A549 (cell line): ENCODE data around the gene CARTPT. TPM values are rescaled to one million over a fixed set of nuclear protein-coding genes. Genes with fewer than 3 reads are reported as not detected.
A peak's percentile ranks its signal among the peaks of the same experiment; 100 is the strongest.

Experiments
- ATAC-seq, 2 experiments: fragments of 200-7000 bp in 1 of 2; fragments of >200 bp in 1 of 2; cut with Nextera tagmentation in 1 of 2; cut with Tn5 transposase in 1 of 2; 3 replicates each; pipeline versions ENCODE4 v1.8.0 to v1.9.1; 2018 to 2020; ENCODE audit warnings: mild to moderate bottlenecking in 1 of 2, moderate library complexity in 1 of 2
- CTCF ChIA-PET: fragments of 300-600 bp; sonication (Branson Sonifier 250); formaldehyde crosslinking; extraction: SDS; loops from one replicate; lab custom pipeline; 2021; ENCODE audit warnings: antibody characterized with exemption, inconsistent platforms; lab: Yijun Ruan, JAX
- POLR2A ChIA-PET: fragments of 350-600 bp; formaldehyde crosslinking; extraction: SDS; loops from one replicate; lab custom pipeline; 2021; ENCODE audit warnings: antibody characterized with exemption, inconsistent platforms; lab: Yijun Ruan, JAX
- DNase-seq, 2 experiments: peaks; one replicate each; pipeline versions ENCODE4 v3.0.0 to v3.0.0-alpha.2; 2011 to 2016; ENCODE audit warnings: low read depth in 1 of 2, low spot score in 1 of 2
- FAIRE-seq: peaks from 2 replicates; lab custom pipeline; 2011; peaks lifted over from hg19 to GRCh38; lab: Jason Lieb, UNC
- H3K27ac ChIP-seq, 2 experiments: fragments of >200 bp; sonication (Bioruptor Twin); formaldehyde crosslinking; 3 replicates each; pipeline ENCODE4 v1.5.1; 2016 to 2017
- H3K4me1 ChIP-seq: fragments of >200 bp; sonication (Bioruptor Twin); formaldehyde crosslinking; 3 replicates; pipeline ENCODE4 v1.6.1; 2016
- H3K4me2 ChIP-seq: fragments of >200 bp; sonication (Bioruptor Twin); formaldehyde crosslinking; 3 replicates; pipeline ENCODE4 v1.6.1; 2016
- H3K4me3 ChIP-seq: fragments of >200 bp; sonication (Bioruptor Twin); formaldehyde crosslinking; 3 replicates; pipeline ENCODE4 v1.5.1; 2016
- H3K9me3 ChIP-seq: fragments of >200 bp; sonication (Bioruptor Twin); formaldehyde crosslinking; 3 replicates; pipeline ENCODE4 v1.6.1; 2016
- BCL3 ChIP-seq: fragments of >200 bp; sonication (Bioruptor Twin); formaldehyde crosslinking; IDR thresholded peaks from 3 replicates; pipeline ENCODE4 v1.6.1; 2016
- CBX2 ChIP-seq: fragments of 200-600 bp; sonication (generic); IDR thresholded peaks from 2 replicates; pipeline ENCODE4 v1.6.1; 2016; ENCODE audit warnings: low read depth, mild to moderate bottlenecking, borderline replicate concordance
- CBX8 ChIP-seq: fragments of 200-600 bp; sonication (generic); IDR thresholded peaks from 2 replicates; pipeline ENCODE4 v1.6.1; 2016
- CEBPB ChIP-seq, 2 experiments: fragments of >200 bp in 1 of 2; sonication (Bioruptor Twin) in 1 of 2; formaldehyde crosslinking in 1 of 2; IDR thresholded peaks; 2 replicates each; pipeline ENCODE4 v1.6.1; 2012 to 2016
- CHD4 ChIP-seq: fragments of 200-600 bp; sonication (generic); IDR thresholded peaks from 2 replicates; pipeline ENCODE4 v1.6.1; 2016; ENCODE audit warnings: antibody characterized with exemption, mild to moderate bottlenecking, borderline replicate concordance
- EHF ChIP-seq: fragments of 250-450 bp; sonication (Bioruptor Pico); IDR thresholded peaks from 2 replicates; pipeline ENCODE4 v1.5.0; 2020; ENCODE audit warnings: mild to moderate bottlenecking
- EP300 ChIP-seq, 2 experiments: fragments of >200 bp; sonication (Bioruptor Twin); formaldehyde crosslinking; IDR thresholded peaks; 2 replicates in 1 of 2; 3 replicates in 1 of 2; pipeline ENCODE4 v1.6.1; 2016 to 2017
- ESRRA ChIP-seq: fragments of 150-350 bp; IDR thresholded peaks from 2 replicates; pipeline ENCODE4 v1.6.1; 2014; ENCODE audit warnings: mild to moderate bottlenecking, low read length, borderline replicate concordance
- FOSL2 ChIP-seq, 2 experiments: fragments of 450-650 bp in 1 of 2; fragments of >200 bp in 1 of 2; sonication (Bioruptor Twin) in 1 of 2; formaldehyde crosslinking; IDR thresholded peaks; 2 replicates each; pipeline versions ENCODE4 v1.5.0 to v1.6.1; 2016 to 2020; ENCODE audit warnings: mild to moderate bottlenecking in 1 of 2, moderate library complexity in 1 of 2
- GATA3 ChIP-seq: IDR thresholded peaks from 2 replicates; pipeline ENCODE4 v1.6.1; 2012; ENCODE audit warnings: borderline replicate concordance
- HES2 ChIP-seq: fragments of >200 bp; sonication (Bioruptor Twin); formaldehyde crosslinking; IDR thresholded peaks from 2 replicates; pipeline ENCODE4 v1.6.1; 2016
- HOXA7 ChIP-seq: fragments of 250-450 bp; sonication (Bioruptor Pico); IDR thresholded peaks from 2 replicates; pipeline ENCODE4 v1.5.0; 2020; ENCODE audit warnings: mild to moderate bottlenecking, moderate library complexity
- HOXB13 ChIP-seq: fragments of 250-450 bp; sonication (Bioruptor Pico); IDR thresholded peaks from 2 replicates; pipeline ENCODE4 v1.5.0; 2020; ENCODE audit warnings: low read depth, mild to moderate bottlenecking, moderate library complexity
- JUNB ChIP-seq: fragments of >200 bp; sonication (Bioruptor Twin); formaldehyde crosslinking; IDR thresholded peaks from 2 replicates; pipeline ENCODE4 v1.6.1; 2016
- KDM1A ChIP-seq: fragments of 200-600 bp; sonication (generic); IDR thresholded peaks from 2 replicates; pipeline ENCODE4 v1.6.1; 2016; ENCODE audit warnings: low read depth, mild to moderate bottlenecking
- KDM5A ChIP-seq: fragments of 200-600 bp; sonication (generic); IDR thresholded peaks from 2 replicates; pipeline ENCODE4 v1.6.1; 2016; ENCODE audit warnings: antibody characterized with exemption, mild to moderate bottlenecking
- MAZ ChIP-seq: fragments of 150-350 bp; IDR thresholded peaks from 2 replicates; pipeline ENCODE4 v1.6.1; 2014; ENCODE audit warnings: antibody characterized with exemption, low read depth, low read length, borderline replicate concordance
- SMC3 ChIP-seq: fragments of >200 bp; sonication (Bioruptor Twin); formaldehyde crosslinking; IDR thresholded peaks from 3 replicates; pipeline ENCODE4 v1.6.1; 2018; ENCODE audit warnings: inconsistent platforms
- TP53 ChIP-seq: fragments of 250-450 bp; sonication (Bioruptor Pico); IDR thresholded peaks from 2 replicates; pipeline ENCODE4 v1.5.0; 2021; ENCODE audit warnings: mild to moderate bottlenecking, moderate library complexity
- ZC3H11A ChIP-seq: fragments of 450-650 bp; IDR thresholded peaks from 2 replicates; pipeline ENCODE4 v1.6.1; 2014; ENCODE audit warnings: antibody characterized with exemption, mild to moderate bottlenecking
- WGBS: methylation state at CpG from one replicate; pipeline ENCODE4 v1.1.6; 2017; ENCODE audit errors: missing lambda C conversion rate; 5-methylcytosine and 5-hydroxymethylcytosine counted together
- polyA plus RNA-seq, 4 experiments: library from polyadenylated mRNA; depleted of rRNA in 3 of 4; stranded (reverse); fragments of >200 nt; fragmentation: RNase III in 1 of 4; extraction: RNeasy Plus Mini Kit Qiagen cat#74134 plus additional on column Dnase treatment in 1 of 4; gene quantifications; 2 replicates in 3 of 4; 3 replicates in 1 of 4; pipeline ENCODE4 v1.2.3, GENCODE V29; 2011 to 2017
- TF ChIP-seq, protein P1 (sequence below): IDR thresholded peaks from 2 replicates; pipeline ENCODE4 v1.6.1; 2012

The CARTPT gene
- polyA plus RNA-seq, 2 of the 4 experiments (the other 2 are of a cell fraction): not detected

DNA sequence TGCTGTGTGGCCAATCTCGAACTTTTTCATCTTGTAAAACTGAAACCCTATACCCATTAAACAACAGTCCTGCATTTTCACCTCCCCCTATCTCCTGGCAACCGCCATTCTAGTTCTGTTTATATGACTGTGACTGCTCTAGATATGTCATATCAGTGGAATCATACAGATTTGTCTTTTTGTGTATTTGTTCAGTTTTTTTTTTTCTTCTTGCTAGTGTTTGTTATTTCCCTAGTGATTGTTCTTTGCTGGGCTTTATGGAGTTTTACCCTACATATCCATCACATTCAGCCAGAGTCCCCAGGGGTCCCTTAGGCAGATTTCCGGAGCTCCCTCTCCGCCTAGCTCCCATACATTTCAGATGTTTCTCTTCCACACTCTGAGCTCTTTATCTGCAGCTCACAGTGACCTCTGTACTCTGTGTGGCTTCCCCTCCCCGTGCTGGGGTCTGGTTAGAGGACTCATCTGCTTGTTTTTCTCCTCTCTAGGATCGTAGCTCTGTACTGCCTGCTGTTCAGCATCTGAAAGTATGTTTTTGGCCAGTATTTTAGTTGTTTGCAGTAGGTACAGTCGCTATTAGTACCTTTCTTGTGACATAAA is 25.1 kb upstream of the CARTPT start:
- TF ChIP-seq ZC3H11A (no peak), HOXB13 (no peak), KDM1A (no peak), SMC3 (no peak)
- CTCF ChIA-PET: interaction anchor here (1.4 kb wide), 2 partner anchors 9 to 11 kb away, joined by 5 to 6 read pairs; no protein-coding TSS in a partner anchor
- DNase-seq (no peak), ATAC-seq (peak; percentile 27 to 65; a peak in 3 of 6 replicates), FAIRE-seq (no peak)
- no peaks in the 10 kb centered on the region for H3K9me3 ChIP-seq
- H3K4me3 ChIP-seq: no peak overlapping the region
- 20% methylated on average over 7 of the region's 7 CpGs for WGBS
- no peak overlapping the region for H3K27ac ChIP-seq
- POLR2A ChIA-PET: no interaction called here
- peaks cover 19% of the 10 kb centered on the region; the same call in 2 of the 3 replicates for H3K4me1 ChIP-seq
- H3K4me2 ChIP-seq: peak overlapping the region; percentile 41

- ChIA-PET CTCF (interaction anchor here (1.4 to 1.8 kb wide), 2 partner anchors 10 to 63 kb away, joined by 5 to 6 read pairs; no protein-coding TSS in a partner anchor), POLR2A (no interaction called here)
- DNase-seq: no peak
- peak overlapping the region; percentile 35 to 67; a peak in 4 of 6 replicates for H3K27ac ChIP-seq
- 71% methylated on average over 8 of the region's 8 CpGs for WGBS
- TF ChIP-seq, protein P1, sequence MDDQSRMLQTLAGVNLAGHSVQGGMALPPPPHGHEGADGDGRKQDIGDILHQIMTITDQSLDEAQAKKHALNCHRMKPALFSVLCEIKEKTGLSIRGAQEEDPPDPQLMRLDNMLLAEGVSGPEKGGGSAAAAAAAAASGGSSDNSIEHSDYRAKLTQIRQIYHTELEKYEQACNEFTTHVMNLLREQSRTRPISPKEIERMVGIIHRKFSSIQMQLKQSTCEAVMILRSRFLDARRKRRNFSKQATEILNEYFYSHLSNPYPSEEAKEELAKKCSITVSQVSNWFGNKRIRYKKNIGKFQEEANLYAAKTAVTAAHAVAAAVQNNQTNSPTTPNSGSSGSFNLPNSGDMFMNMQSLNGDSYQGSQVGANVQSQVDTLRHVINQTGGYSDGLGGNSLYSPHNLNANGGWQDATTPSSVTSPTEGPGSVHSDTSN: no peak
- TF ChIP-seq ESRRA (no peak), KDM1A (no peak), JUNB (no peak), KDM5A (no peak), CBX2 (no peak), HES2 (no peak), CHD4 (no peak), TP53 (CRISPR knock-in tag) (no peak), BCL3 (no peak), GATA3 (no peak), HOXA7 (CRISPR knock-in tag) (no peak), MAZ (no peak), CBX8 (no peak), EHF (CRISPR knock-in tag) (no peak)
- H3K4me1 ChIP-seq: peaks cover 19% of the 10 kb centered on the region; the same call in 2 of the 3 replicates
- no peak overlapping the region for H3K4me3 ChIP-seq
- peak in 1 of 2 experiments; percentile 36; a peak in 2 of 6 replicates for ATAC-seq
- no peak for FAIRE-seq
- peak overlapping the region; percentile 16; the same call in 2 of the 3 replicates for H3K4me2 ChIP-seq
- H3K9me3 ChIP-seq: no peaks in the 10 kb centered on the region
Observed at GRCh38 chr5:71695071-71695470, 24.0 kb upstream of the CARTPT start.

DNA sequence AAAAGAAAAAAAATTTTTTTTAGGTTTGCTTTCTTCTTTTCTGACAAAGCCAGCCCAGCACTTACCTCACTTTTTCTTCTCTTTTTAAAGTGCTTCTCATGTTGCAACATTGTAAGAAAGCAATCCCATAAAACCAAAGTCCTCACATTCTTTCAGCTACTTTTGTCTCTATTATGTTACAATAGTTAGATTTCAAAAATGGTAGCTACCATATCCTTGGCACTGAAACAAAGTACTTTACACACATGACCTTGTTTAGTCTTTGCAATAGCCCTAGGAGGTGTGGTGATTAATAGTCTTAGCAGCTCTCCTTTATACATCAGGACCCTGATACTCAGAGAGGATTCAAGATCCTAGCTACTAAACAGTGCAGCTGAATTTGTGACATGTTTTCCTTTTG is 23.5 kb upstream of the CARTPT start:
- H3K4me1 ChIP-seq: peaks cover 19% of the 10 kb centered on the region; the same call in 2 of the 3 replicates
- H3K4me2 ChIP-seq: peak overlapping the region; percentile 16; the same call in 2 of the 3 replicates
- ATAC-seq: peak; percentile 42 to 55; a peak in 3 of 6 replicates
- H3K9me3 ChIP-seq: no peaks in the 10 kb centered on the region
- H3K4me3 ChIP-seq: no peak overlapping the region
- TF ChIP-seq EP300 (IDR thresholded peaks at IDR 0.05) (peak in 1 of 2 experiments; percentile 39; a peak in 1 of 5 replicates), FOSL2 (IDR thresholded peaks at IDR 0.05) (no peak), FOSL2 (CRISPR knock-in tag; IDR thresholded peaks at IDR 0.05) (0 out of 2 replicates have a peak, but pooled peaks have one; percentile 5), JUNB (0 out of 2 replicates have a peak, but pooled peaks have one; percentile 14), CEBPB (IDR thresholded peaks at IDR 0.05) (peak in 1 of 2 experiments; percentile 42; a peak in 1 of 4 replicates)
- TF ChIP-seq, protein P1: no peak
- peak in 1 of 2 experiments; percentile 22 for DNase-seq
- no peak for FAIRE-seq
- ChIA-PET POLR2A (no interaction called here), CTCF (interaction anchor here (1.8 kb wide), 1 partner anchor 62 kb away, joined by 5 read pairs; no protein-coding TSS in a partner anchor)
- no peak overlapping the region; a peak in 1 of 6 replicates for H3K27ac ChIP-seq
